Uterus (tissue), 4 donors: ENCODE results near the gene GPR160. TPM values are rescaled to one million over a fixed set of nuclear protein-coding genes. Genes with fewer than 3 reads are reported as not detected.

Experiments
- DNase-seq, 2 donors: peaks; one replicate each; pipeline ENCODE4 v3.0.0-alpha.2; 2019 to 2020
- H3K27ac ChIP-seq, 2 donors: fragments of 200-600 bp; sonication (generic); 1 replicate in 1 of 2; 2 replicates in 1 of 2; pipeline ENCODE4 v1.5.1; 2016 to 2018
- H3K27me3 ChIP-seq, 2 donors: fragments of 200-600 bp; sonication (generic); one replicate each; pipeline ENCODE4 v1.5.1; 2018 to 2019; ENCODE audit warnings: control low read depth in 1 of 2
- H3K36me3 ChIP-seq, 2 donors: fragments of 200-600 bp; sonication (generic); one replicate each; pipeline ENCODE4 v1.5.1; 2019; ENCODE audit warnings: control low read depth in 1 of 2
- H3K4me1 ChIP-seq, 2 donors: fragments of 200-600 bp; sonication (generic); one replicate each; pipeline ENCODE4 v1.5.1; 2018 to 2019; ENCODE audit warnings: control low read depth in 1 of 2
- H3K4me3 ChIP-seq, 2 donors: fragments of 200-600 bp; sonication (generic); 1 replicate in 1 of 2; 2 replicates in 1 of 2; pipeline ENCODE4 v1.5.1; 2018 to 2019; ENCODE audit warnings: mild to moderate bottlenecking in 1 of 2
- H3K9me3 ChIP-seq, 2 donors: fragments of 200-600 bp; sonication (generic); one replicate each; pipeline ENCODE4 v1.5.1; 2019; ENCODE audit warnings: control low read depth in 1 of 2
- POLR2A ChIP-seq, 2 donors: fragments of 450-650 bp; IDR thresholded peaks; one replicate each; pipeline ENCODE4 v1.6.1; 2016; ENCODE audit warnings: antibody characterized with exemption in 2 of 2, mild to moderate bottlenecking in 1 of 2, moderate library complexity in 1 of 2
- intact Hi-C: fragments of 100-400 bp; cut with DNase I; formaldehyde crosslinking; loops from one replicate; pipeline ENCODE4 v1.15.1; 2023; ENCODE audit warnings: low total_unique reads
- total RNA-seq, 4 donors: library from RNA; depleted of rRNA in 3 of 4; stranded (reverse); fragments of >200 nt in 3 of 4; gene quantifications; one replicate each; pipeline versions ENCODE4 v1.1.0 to v1.2.4, GENCODE V29; 2014 to 2023
- TF ChIP-seq, protein P1 (sequence below), 4 experiments: fragments of 200-600 bp in 2 of 4; fragments of 450-650 bp in 2 of 4; sonication (generic) in 2 of 4; IDR thresholded peaks; one replicate each; pipeline ENCODE4 v1.5.1; 2016 to 2019; ENCODE audit warnings: antibody characterized with exemption in 4 of 4, mild to moderate bottlenecking in 2 of 4, moderate library complexity in 1 of 4
- donor health status: DM: yes; HTN: yes; CAD: no.

The GPR160 gene
- total RNA-seq, 4 donors from 2014 or later: 2.6 to 21.0 (median 8.6) TPM; not detected in 1

DNA sequence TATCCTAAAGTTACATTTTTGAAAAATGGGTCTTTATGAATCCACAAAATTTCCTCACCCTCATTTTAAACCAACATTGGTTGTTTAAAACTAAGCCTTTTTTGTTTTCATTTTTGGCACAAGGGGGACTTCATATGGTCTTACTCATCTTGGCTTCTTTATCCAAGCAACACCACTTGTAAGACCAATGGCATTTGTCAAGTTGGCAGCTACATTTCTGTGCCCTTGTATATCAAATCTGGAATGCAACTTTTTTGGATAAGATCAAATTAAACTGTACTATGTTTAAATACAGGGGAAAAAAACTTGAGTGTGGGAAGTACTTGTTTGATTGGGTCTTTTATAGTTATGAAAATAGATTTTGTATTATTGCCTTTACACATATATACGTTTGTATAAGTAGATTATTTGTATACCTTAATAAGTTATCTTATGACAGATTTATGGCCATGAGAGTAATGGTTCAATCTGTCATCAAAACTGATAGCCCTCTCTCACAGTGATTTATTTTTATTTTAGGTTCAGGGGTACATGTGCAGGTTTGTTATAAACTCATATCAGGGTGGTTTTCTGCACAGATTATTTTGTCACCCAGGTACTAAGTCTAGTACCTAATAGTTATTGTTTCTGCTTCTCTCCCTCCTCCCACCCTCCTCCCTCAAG is 43.4 kb downstream of the GPR160 start:
- Histone ChIP-seq H3K27ac (no peak overlapping the region), H3K4me3 (no peak overlapping the region), H3K9me3 (no peaks in the 10 kb centered on the region), H3K36me3 (no peaks in the 10 kb centered on the region), H3K27me3 (no peaks in the 10 kb centered on the region), H3K4me1 (no peaks in the 10 kb centered on the region)
- TF ChIP-seq POLR2A (IDR thresholded peaks at IDR 0.05): no peak
- TF ChIP-seq, protein P1, sequence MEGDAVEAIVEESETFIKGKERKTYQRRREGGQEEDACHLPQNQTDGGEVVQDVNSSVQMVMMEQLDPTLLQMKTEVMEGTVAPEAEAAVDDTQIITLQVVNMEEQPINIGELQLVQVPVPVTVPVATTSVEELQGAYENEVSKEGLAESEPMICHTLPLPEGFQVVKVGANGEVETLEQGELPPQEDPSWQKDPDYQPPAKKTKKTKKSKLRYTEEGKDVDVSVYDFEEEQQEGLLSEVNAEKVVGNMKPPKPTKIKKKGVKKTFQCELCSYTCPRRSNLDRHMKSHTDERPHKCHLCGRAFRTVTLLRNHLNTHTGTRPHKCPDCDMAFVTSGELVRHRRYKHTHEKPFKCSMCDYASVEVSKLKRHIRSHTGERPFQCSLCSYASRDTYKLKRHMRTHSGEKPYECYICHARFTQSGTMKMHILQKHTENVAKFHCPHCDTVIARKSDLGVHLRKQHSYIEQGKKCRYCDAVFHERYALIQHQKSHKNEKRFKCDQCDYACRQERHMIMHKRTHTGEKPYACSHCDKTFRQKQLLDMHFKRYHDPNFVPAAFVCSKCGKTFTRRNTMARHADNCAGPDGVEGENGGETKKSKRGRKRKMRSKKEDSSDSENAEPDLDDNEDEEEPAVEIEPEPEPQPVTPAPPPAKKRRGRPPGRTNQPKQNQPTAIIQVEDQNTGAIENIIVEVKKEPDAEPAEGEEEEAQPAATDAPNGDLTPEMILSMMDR (IDR thresholded peaks at IDR 0.05): no peak
- DNase-seq: no peak
- intact Hi-C loops: no loop called here

GRCh38 chr3:170083343-170083742 is 45.5 kb downstream of the GPR160 start:
- intact Hi-C loops: no loop called here
- Histone ChIP-seq H3K4me1 (no peaks in the 10 kb centered on the region), H3K4me3 (no peak overlapping the region), H3K36me3 (no peaks in the 10 kb centered on the region), H3K9me3 (no peaks in the 10 kb centered on the region), H3K27me3 (no peaks in the 10 kb centered on the region), H3K27ac (no peak overlapping the region)
- no peak for TF ChIP-seq POLR2A (IDR thresholded peaks at IDR 0.05)
- TF ChIP-seq, protein P1 (IDR thresholded peaks at IDR 0.05): no peak
- DNase-seq: no peak

GRCh38 chr3:170085396-170085795 is 47.6 kb downstream of the GPR160 start:
- intact Hi-C loops: no loop called here
- no peaks in the 10 kb centered on the region for H3K9me3 ChIP-seq
- no peaks in the 10 kb centered on the region for H3K4me1 ChIP-seq
- no peak for DNase-seq
- no peaks in the 10 kb centered on the region for H3K36me3 ChIP-seq
- TF ChIP-seq, protein P1 (IDR thresholded peaks at IDR 0.05): no peak
- no peak for TF ChIP-seq POLR2A (IDR thresholded peaks at IDR 0.05)
- no peak overlapping the region for H3K4me3 ChIP-seq
- H3K27me3 ChIP-seq: no peaks in the 10 kb centered on the region
- no peak overlapping the region for H3K27ac ChIP-seq

DNA sequence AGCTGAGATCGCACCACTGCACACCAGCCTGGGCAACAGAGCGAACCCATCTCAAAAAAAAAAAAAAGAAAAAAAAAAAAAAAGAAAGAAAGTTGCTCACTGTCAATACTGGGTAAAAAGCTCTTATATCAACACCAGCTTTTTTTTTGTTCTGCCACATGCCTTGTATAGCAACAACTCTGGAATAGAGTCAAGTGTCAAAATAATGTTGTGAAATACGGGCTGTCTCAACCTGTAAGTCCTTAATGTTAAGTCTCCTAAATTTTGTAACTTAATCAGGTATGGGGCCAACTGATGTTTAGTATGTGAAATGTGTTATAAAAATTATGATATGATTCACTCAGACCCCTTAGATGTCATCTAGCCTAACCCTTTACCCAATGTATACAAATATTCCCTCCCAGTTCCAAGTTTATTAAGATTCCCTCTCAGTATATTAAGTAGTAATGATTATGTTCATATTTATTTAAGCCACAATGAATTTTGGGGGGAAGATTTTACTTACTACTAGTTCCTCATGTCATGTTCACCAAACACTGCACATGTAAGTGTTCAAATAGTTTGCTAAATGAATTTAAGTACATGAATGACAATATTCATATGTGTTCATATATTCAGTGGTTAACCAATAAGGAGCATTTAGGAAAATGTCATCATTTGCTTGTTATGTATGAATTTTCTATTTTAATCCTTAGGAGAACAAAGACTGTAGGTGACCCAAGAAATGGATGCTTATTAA is 52.2 kb downstream of the GPR160 start:
- no peaks in the 10 kb centered on the region for H3K9me3 ChIP-seq
- no peaks in the 10 kb centered on the region for H3K27me3 ChIP-seq
- no peaks in the 10 kb centered on the region for H3K4me1 ChIP-seq
- no peak overlapping the region for H3K27ac ChIP-seq
- TF ChIP-seq POLR2A (IDR thresholded peaks at IDR 0.05): no peak
- TF ChIP-seq, protein P1 (IDR thresholded peaks at IDR 0.05): no peak
- H3K4me3 ChIP-seq: no peak overlapping the region
- H3K36me3 ChIP-seq: no peaks in the 10 kb centered on the region
- no peak for DNase-seq
- intact Hi-C loops: no loop called here

GRCh38 chr3:170090601-170090981 is 52.8 kb downstream of the GPR160 start:
- TF ChIP-seq POLR2A (IDR thresholded peaks at IDR 0.05): no peak
- TF ChIP-seq, protein P1 (IDR thresholded peaks at IDR 0.05): no peak
- Histone ChIP-seq H3K27me3 (no peaks in the 10 kb centered on the region), H3K9me3 (no peaks in the 10 kb centered on the region), H3K4me1 (no peaks in the 10 kb centered on the region), H3K27ac (no peak overlapping the region), H3K4me3 (no peak overlapping the region), H3K36me3 (no peaks in the 10 kb centered on the region)
- intact Hi-C loops: no loop called here
- DNase-seq: no peak
